Stomach (tissue), 4 donors: ENCODE measurements around the gene STON2.

ENCODE experiments used
- CTCF ChIP-seq, 7 experiments: fragments of 450-650 bp in 4 of 7; fragments of 200-600 bp in 3 of 7; sonication (generic) in 3 of 7; IDR thresholded peaks; one replicate each; pipeline ENCODE4 v1.5.1; 2016 to 2019; ENCODE audit warnings: antibody characterized with exemption in 7 of 7, control low read depth in 2 of 7, mild to moderate bottlenecking in 1 of 7
- EP300 ChIP-seq: sonication (generic); formaldehyde crosslinking; IDR thresholded peaks from one replicate; pipeline ENCODE4 v1.6.1; 2017; ENCODE audit warnings: antibody characterized with exemption
- POLR2A ChIP-seq, 4 donors: fragments of 450-650 bp; IDR thresholded peaks; one replicate each; pipeline ENCODE4 v1.6.1; 2016; ENCODE audit warnings: antibody characterized with exemption in 4 of 4, control low read depth in 2 of 4, mild to moderate bottlenecking in 1 of 4, moderate library complexity in 1 of 4
- POLR2AphosphoS5 ChIP-seq, 3 donors: sonication (generic); formaldehyde crosslinking; IDR thresholded peaks; one replicate each; pipeline ENCODE4 v1.6.1; 2016; ENCODE audit warnings: antibody characterized with exemption in 3 of 3

- TF ChIP-seq POLR2AphosphoS5 (IDR thresholded peaks at IDR 0.05) = no peak
- no peak for TF ChIP-seq POLR2A (IDR thresholded peaks at IDR 0.05)
- no peak for TF ChIP-seq CTCF (IDR thresholded peaks at IDR 0.05)
- TF ChIP-seq EP300 = no peak
These were observed 33.3 kb upstream of the STON2 start for GRCh38 chr14:81433378-81433777.
